Motor neuron (in vitro differentiated cells): Measurements from ENCODE around the gene PCDHGA8. TPM values are rescaled to one million over a fixed set of nuclear protein-coding genes. Genes with fewer than 3 reads are reported as not detected.
"Not testable (repeated sequence)": the region's sequence is repeated elsewhere in the genome, so short reads cannot be mapped to it uniquely, and the experiment has no call there.

ENCODE experiments used
- ATAC-seq, 8 experiments: fragments of 200-7000 bp; cut with Tn5 transposase; replicated peaks in 6 of 8; 2 replicates each; pipeline ENCODE4 v1.8.0; 2021; ENCODE audit warnings: mild to moderate bottlenecking in 8 of 8, moderate library complexity in 8 of 8
- H3K27ac ChIP-seq, 2 donors: fragments of 250-450 bp; sonication (Bioruptor Pico); 2 replicates each; pipeline ENCODE4 v1.9.0; 2021; ENCODE audit warnings: antibody characterized with exemption in 2 of 2, mild to moderate bottlenecking in 2 of 2, moderate library complexity in 1 of 2
- H3K4me1 ChIP-seq, 2 donors: fragments of 250-450 bp; sonication (Bioruptor Pico); replicated peaks in 1 of 2; 2 replicates each; pipeline ENCODE4 v1.6.1; 2021; ENCODE audit warnings: antibody characterized with exemption in 2 of 2, mild to moderate bottlenecking in 2 of 2, moderate library complexity in 1 of 2
- H3K4me3 ChIP-seq, 5 donors: fragments of 250-450 bp; sonication (Bioruptor Pico); 2 replicates each; pipeline ENCODE4 v1.9.0; 2021; ENCODE audit warnings: antibody characterized with exemption in 5 of 5, mild to moderate bottlenecking in 5 of 5, moderate library complexity in 4 of 5
- WGBS, 10 experiments: fragments of 450-650 bp; shearing (Covaris generic); methylation state at CpG; one replicate each; pipeline ENCODE4 v1.0.0; 2022; 5-methylcytosine and 5-hydroxymethylcytosine counted together
- in situ Hi-C, 9 experiments: fragments of 400-800 bp; cut with MboI; loops; one replicate each; pipeline ENCODE4 v1.15.0; 2021; ENCODE audit warnings: low sequenced_read_pairs in 9 of 9, low pct_unique_long_range_greater_than_20kb in 2 of 9; ENCODE audit not compliant: unreplicated experiment in 9 of 9
- total RNA-seq, 8 experiments: library from RNA; unstranded; fragments of 300-600 nt; gene quantifications; 2 replicates each; pipeline versions ENCODE4 v1.2.3 to v1.2.4, GENCODE V29; 2022

PCDHGA8 gene
- total RNA-seq, 8 experiments from 2014 or later, result 0.11 to 5.7 (median 0.57) TPM

GRCh38 chr5:141359790-141360426, 32.5 kb upstream of the PCDHGA8 start, which contains the start of gene PCDHGB2:
TSS of gene PCDHGB2 (plus strand) at chr5:141359994. CDS start at chr5:141360136, 142 bp downstream.
- Histone ChIP-seq H3K4me1 (no peaks in the 10 kb centered on the region), H3K27ac (no peak within 1 kb of the TSS), H3K4me3 (no peak within 1 kb of the TSS)
- in situ Hi-C loops, result no loop called here
- WGBS, 10 experiments, result 3 to 92% (median 57%) methylated on average over 4 to 22 of the region's 24 CpGs
- no peak for ATAC-seq

GRCh38 chr5:141360685-141361084, 31.7 kb upstream of the PCDHGA8 start:
- 0 to 95% (median 84%) methylated on average over 1 to 15 of the region's 15 CpGs for WGBS, 10 experiments
- Histone ChIP-seq H3K4me3 (no peak overlapping the region), H3K27ac (no peak overlapping the region), H3K4me1 (no peaks in the 10 kb centered on the region)
- no peak for ATAC-seq
- in situ Hi-C loops, result no loop called here

- no peak overlapping the region for H3K27ac ChIP-seq
- H3K4me3 ChIP-seq, result no peak overlapping the region
- in situ Hi-C loops, result no loop called here
- no peak for ATAC-seq
- no peaks in the 10 kb centered on the region for H3K4me1 ChIP-seq
Observed at GRCh38 chr5:141362719-141363118, 29.7 kb upstream of the PCDHGA8 start.

- Histone ChIP-seq H3K4me1 (no peaks in the 10 kb centered on the region), H3K4me3 (no peak within 1 kb of the TSS), H3K27ac (no peak within 1 kb of the TSS)
- in situ Hi-C loops, result no loop called here
- 0 to 95% (median 90%) methylated on average over 3 to 29 of the region's 34 CpGs for WGBS, 10 experiments
- peak in 1 of 8 experiments; percentile 48 for ATAC-seq
Observed at GRCh38 chr5:141363952-141364660, 28.3 kb upstream of the PCDHGA8 start, which contains the start of gene PCDHGA5. TSS of gene PCDHGA5 (plus strand) at chr5:141364162. CDS start at chr5:141364331, 169 bp downstream.

GRCh38 chr5:141366016-141366896, 26.2 kb upstream of the PCDHGA8 start:
- WGBS, 10 experiments, result 29 to 96% (median 88%) methylated on average over 5 to 20 of the region's 46 CpGs
- no peak overlapping the region for H3K27ac ChIP-seq
- H3K4me1 ChIP-seq, result no peaks in the 10 kb centered on the region
- no peak overlapping the region for H3K4me3 ChIP-seq
- ATAC-seq, result no peak
- in situ Hi-C loops, result no loop called here

- H3K4me3 ChIP-seq, result no peak within 1 kb of the TSS
Observed at GRCh38 chr5:141369994-141370848, 22.2 kb upstream of the PCDHGA8 start, which contains the start of gene PCDHGB3. TSS of gene PCDHGB3 (plus strand) at chr5:141370242. CDS start at chr5:141370395, 153 bp downstream.

GRCh38 chr5:141371572-141372475, 20.6 kb upstream of the PCDHGA8 start:
- no peak for ATAC-seq
- WGBS, 10 experiments, result 27 to 100% (median 86%) methylated on average over 3 to 24 of the region's 69 CpGs; no CpG with 5 or more reads in 2 of the 10 experiments

More at GRCh38 chr5:141369994-141370848, 22.2 kb upstream of the PCDHGA8 start, which contains the start of gene PCDHGB3:
- Histone ChIP-seq H3K27ac (no peak within 1 kb of the TSS), H3K4me1 (no peaks in the 10 kb centered on the region)
- in situ Hi-C loops, result no loop called here
- peak in 3 of 8 experiments; percentile 48 to 99 (median 83) for ATAC-seq
- 3 to 90% (median 85%) methylated on average over 7 to 22 of the region's 32 CpGs for WGBS, 10 experiments

GRCh38 chr5:141373673-141374317, 18.6 kb upstream of the PCDHGA8 start, which contains the start of gene PCDHGA6:
TSS of gene PCDHGA6 (plus strand) at chr5:141373891. CDS start at chr5:141374084, 193 bp downstream.
- Histone ChIP-seq H3K4me1 (no peaks in the 10 kb centered on the region), H3K4me3 (no peak within 1 kb of the TSS), H3K27ac (no peak within 1 kb of the TSS)
- 0 to 97% (median 86%) methylated on average over 1 to 25 of the region's 27 CpGs; no CpG with 5 or more reads in 1 of the 10 experiments for WGBS, 10 experiments
- in situ Hi-C loops, result no loop called here
- ATAC-seq, result peak in 1 of 8 experiments; percentile 46

More at GRCh38 chr5:141371572-141372475, 20.6 kb upstream of the PCDHGA8 start:
- Histone ChIP-seq H3K27ac (no peak overlapping the region), H3K4me3 (no peak overlapping the region), H3K4me1 (no peaks in the 10 kb centered on the region)
- in situ Hi-C loops, result no loop called here

GRCh38 chr5:141374627-141375026, 17.8 kb upstream of the PCDHGA8 start:
- no peaks in the 10 kb centered on the region for H3K4me1 ChIP-seq
- no peak overlapping the region for H3K27ac ChIP-seq
- in situ Hi-C loops, result no loop called here
- WGBS, 10 experiments, result 0 to 95% (median 70%) methylated on average over 1 to 10 of the region's 14 CpGs; no CpG with 5 or more reads in 1 of the 10 experiments
- no peak for ATAC-seq
- no peak overlapping the region for H3K4me3 ChIP-seq

GRCh38 chr5:141375444-141376155, 16.8 kb upstream of the PCDHGA8 start:
- H3K27ac ChIP-seq, in situ Hi-C loops, ATAC-seq, H3K4me3 ChIP-seq, H3K4me1 ChIP-seq: not testable (repeated sequence)
- WGBS, 10 experiments, result 0 to 91% (median 50%) methylated on average over 1 to 7 of the region's 48 CpGs; no CpG with 5 or more reads in 6 of the 10 experiments
